ENCODE measurements around the gene FOXD2.

The FOXD2 gene

DNA sequence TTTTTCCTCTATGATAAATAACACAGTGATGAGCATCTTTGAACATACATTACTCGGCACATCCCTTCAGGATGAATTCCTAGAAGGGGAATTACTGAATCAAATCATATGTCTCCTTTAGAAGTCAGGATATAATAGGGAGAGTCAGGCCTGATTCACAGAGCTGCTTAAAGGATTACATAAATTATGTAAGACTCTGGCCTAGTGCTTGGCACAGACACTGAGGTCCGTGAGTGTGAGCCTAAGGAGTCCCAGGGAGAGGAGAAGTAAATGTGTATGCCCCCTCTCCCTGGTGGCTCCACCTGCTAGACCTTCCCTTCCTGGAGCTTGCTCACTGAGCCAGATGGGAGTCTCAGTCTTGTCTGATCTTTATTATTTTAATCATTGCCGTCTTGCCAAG, 30.4 kb upstream of the FOXD2 start:
- H3K36me3 ChIP-seq (ENCODE audit: insufficient read depth, low read length), result no peaks in the 10 kb centered on the region
- no peak overlapping the region for H3K4me2 ChIP-seq (ENCODE audit: low read length)
- H3K27ac ChIP-seq (ENCODE audit: low read depth, low read length, poor library complexity, severe bottlenecking), result no peak overlapping the region
- TF ChIP-seq, protein P1, sequence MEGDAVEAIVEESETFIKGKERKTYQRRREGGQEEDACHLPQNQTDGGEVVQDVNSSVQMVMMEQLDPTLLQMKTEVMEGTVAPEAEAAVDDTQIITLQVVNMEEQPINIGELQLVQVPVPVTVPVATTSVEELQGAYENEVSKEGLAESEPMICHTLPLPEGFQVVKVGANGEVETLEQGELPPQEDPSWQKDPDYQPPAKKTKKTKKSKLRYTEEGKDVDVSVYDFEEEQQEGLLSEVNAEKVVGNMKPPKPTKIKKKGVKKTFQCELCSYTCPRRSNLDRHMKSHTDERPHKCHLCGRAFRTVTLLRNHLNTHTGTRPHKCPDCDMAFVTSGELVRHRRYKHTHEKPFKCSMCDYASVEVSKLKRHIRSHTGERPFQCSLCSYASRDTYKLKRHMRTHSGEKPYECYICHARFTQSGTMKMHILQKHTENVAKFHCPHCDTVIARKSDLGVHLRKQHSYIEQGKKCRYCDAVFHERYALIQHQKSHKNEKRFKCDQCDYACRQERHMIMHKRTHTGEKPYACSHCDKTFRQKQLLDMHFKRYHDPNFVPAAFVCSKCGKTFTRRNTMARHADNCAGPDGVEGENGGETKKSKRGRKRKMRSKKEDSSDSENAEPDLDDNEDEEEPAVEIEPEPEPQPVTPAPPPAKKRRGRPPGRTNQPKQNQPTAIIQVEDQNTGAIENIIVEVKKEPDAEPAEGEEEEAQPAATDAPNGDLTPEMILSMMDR (IDR thresholded peaks at IDR 0.05; ENCODE audit: low read length), result no peak
- TF ChIP-seq EZH2 (IDR thresholded peaks at IDR 0.05; ENCODE audit: borderline replicate concordance, low read length), result no peak
- no peak overlapping the region for H2AFZ ChIP-seq (ENCODE audit: low read length)
- no peaks in the 10 kb centered on the region for H3K9me2 ChIP-seq (ENCODE audit: low read depth, low read length)
- H4K20me1 ChIP-seq (ENCODE audit: insufficient read depth, low read length), result no peaks in the 10 kb centered on the region
- no peaks in the 10 kb centered on the region for H3K9me3 ChIP-seq (ENCODE audit: low read length)
- H3K27me3 ChIP-seq (ENCODE audit: insufficient read depth, low read length), result no peaks in the 10 kb centered on the region
- no peaks in the 10 kb centered on the region for H3F3A ChIP-seq (ENCODE audit: insufficient read depth, low read length)
- no peaks in the 10 kb centered on the region for H3K79me2 ChIP-seq (ENCODE audit: insufficient read depth, low read length)
- H3K4me1 ChIP-seq (ENCODE audit: insufficient read depth, low read length, severe bottlenecking), result no peaks in the 10 kb centered on the region
- H3K9ac ChIP-seq (ENCODE audit: low read length), result no peak overlapping the region
- no peak overlapping the region for H3K4me3 ChIP-seq (ENCODE audit: low read depth, low read length, poor library complexity, severe bottlenecking)

DNA sequence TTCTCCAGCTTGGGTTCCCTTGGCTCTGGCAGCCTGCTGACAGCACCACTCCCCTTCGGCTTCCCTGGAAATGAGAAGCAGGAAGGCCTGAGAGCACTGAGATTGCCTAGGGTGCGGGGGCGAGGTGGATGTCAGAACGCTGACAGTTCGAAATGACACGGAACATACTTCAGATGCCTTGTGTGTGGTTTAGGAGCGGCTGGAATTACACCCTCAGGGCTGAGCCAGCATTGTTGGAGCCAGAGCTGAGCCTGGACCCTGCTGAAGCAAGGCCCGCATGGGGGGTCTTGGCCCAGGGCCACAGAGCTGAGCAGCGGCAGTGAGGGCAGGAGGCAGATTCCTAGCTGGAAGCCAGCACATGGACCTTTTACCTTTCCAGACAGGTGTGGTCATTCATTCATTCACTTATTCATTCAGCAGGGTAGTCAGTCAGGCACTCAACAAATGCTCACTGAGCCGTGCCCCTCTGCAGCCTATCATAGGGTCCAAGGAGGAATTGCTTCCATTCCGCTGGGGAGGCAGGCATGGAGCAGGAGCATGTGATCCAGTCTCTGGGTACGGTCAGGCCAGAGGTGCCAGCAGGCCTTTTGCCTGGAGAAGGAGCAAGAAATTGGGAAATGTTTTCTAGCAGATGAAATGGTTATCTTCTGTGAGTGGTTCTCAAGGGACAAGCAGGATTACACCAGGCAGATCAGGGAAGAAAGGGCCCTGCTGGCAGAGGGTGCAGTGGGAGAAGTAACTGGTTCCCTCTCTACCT, 28.4 kb upstream of the FOXD2 start:
- no peaks in the 10 kb centered on the region for H4K20me1 ChIP-seq (ENCODE audit: insufficient read depth, low read length)

DNA sequence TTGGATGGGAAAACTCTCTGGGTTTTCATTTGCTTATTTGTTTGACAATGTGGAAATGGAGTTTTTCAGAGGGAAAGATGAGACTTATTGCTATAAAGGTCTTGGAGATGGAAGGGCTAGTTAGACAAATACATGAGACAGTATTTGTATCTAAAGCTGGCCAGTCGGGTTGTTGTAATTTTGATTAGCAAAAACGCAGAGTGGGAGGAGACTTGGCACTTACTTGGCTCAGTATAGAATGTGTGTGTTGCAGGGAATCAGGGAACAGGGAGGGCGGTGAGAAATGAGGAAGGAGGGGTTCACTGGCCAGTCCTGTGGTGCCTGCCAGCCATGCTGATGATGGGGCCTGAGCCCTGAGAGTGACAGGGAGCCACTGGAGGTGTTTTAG, 27.8 kb upstream of the FOXD2 start:
- Histone ChIP-seq H2AFZ (ENCODE audit: low read length) (no peak overlapping the region), H3K9me2 (ENCODE audit: low read depth, low read length) (no peaks in the 10 kb centered on the region), H3K36me3 (ENCODE audit: insufficient read depth, low read length) (no peaks in the 10 kb centered on the region), H3K27ac (ENCODE audit: low read depth, low read length, poor library complexity, severe bottlenecking) (no peak overlapping the region), H3K27me3 (ENCODE audit: insufficient read depth, low read length) (no peaks in the 10 kb centered on the region), H4K20me1 (ENCODE audit: insufficient read depth, low read length) (no peaks in the 10 kb centered on the region), H3K79me2 (ENCODE audit: insufficient read depth, low read length) (no peaks in the 10 kb centered on the region), H3F3A (ENCODE audit: insufficient read depth, low read length) (no peaks in the 10 kb centered on the region), H3K4me2 (ENCODE audit: low read length) (no peak overlapping the region), H3K4me1 (ENCODE audit: insufficient read depth, low read length, severe bottlenecking) (no peaks in the 10 kb centered on the region), H3K4me3 (ENCODE audit: low read depth, low read length, poor library complexity, severe bottlenecking) (no peak overlapping the region), H3K9me3 (ENCODE audit: low read length) (no peaks in the 10 kb centered on the region), H3K9ac (ENCODE audit: low read length) (no peak overlapping the region)
- TF ChIP-seq, protein P1 (IDR thresholded peaks at IDR 0.05; ENCODE audit: low read length), result no peak
- TF ChIP-seq EZH2 (IDR thresholded peaks at IDR 0.05; ENCODE audit: borderline replicate concordance, low read length), result no peak

More for the DNA sequence above, 28.4 kb upstream of the FOXD2 start:
- H3K9me3 ChIP-seq (ENCODE audit: low read length), result no peaks in the 10 kb centered on the region
- no peaks in the 10 kb centered on the region for H3K36me3 ChIP-seq (ENCODE audit: insufficient read depth, low read length)
- no peak overlapping the region for H3K27ac ChIP-seq (ENCODE audit: low read depth, low read length, poor library complexity, severe bottlenecking)
- TF ChIP-seq, protein P1 (IDR thresholded peaks at IDR 0.05; ENCODE audit: low read length), result no peak
- no peak for TF ChIP-seq EZH2 (IDR thresholded peaks at IDR 0.05; ENCODE audit: borderline replicate concordance, low read length)
- no peak overlapping the region for H3K9ac ChIP-seq (ENCODE audit: low read length)
- H3K9me2 ChIP-seq (ENCODE audit: low read depth, low read length), result no peaks in the 10 kb centered on the region
- H3K27me3 ChIP-seq (ENCODE audit: insufficient read depth, low read length), result no peaks in the 10 kb centered on the region
- H3F3A ChIP-seq (ENCODE audit: insufficient read depth, low read length), result no peaks in the 10 kb centered on the region
- H3K79me2 ChIP-seq (ENCODE audit: insufficient read depth, low read length), result no peaks in the 10 kb centered on the region
- no peak overlapping the region for H3K4me3 ChIP-seq (ENCODE audit: low read depth, low read length, poor library complexity, severe bottlenecking)
- no peak overlapping the region for H3K4me2 ChIP-seq (ENCODE audit: low read length)
- no peaks in the 10 kb centered on the region for H3K4me1 ChIP-seq (ENCODE audit: insufficient read depth, low read length, severe bottlenecking)
- no peak overlapping the region for H2AFZ ChIP-seq (ENCODE audit: low read length)
